Stimulated activated CD4-positive, alpha-beta T cell treated with anti-CD3 and anti-CD28 coated beads, Interleukin-2, amount 100 ng/mL, for 4 hours (primary cell): ENCODE data around the gene SPEF2.

ENCODE experiments used
- DNase-seq: peaks from one replicate; pipeline ENCODE4 v3.0.0-alpha.2; 2020; ENCODE audit warnings: low read depth

SPEF2 gene

GRCh38 chr5:35707659-35708058, 90.0 kb downstream of the SPEF2 start:
- no peak for DNase-seq

GRCh38 chr5:35709688-35710087, 92.0 kb downstream of the SPEF2 start:
- DNase-seq, result no peak

DNA sequence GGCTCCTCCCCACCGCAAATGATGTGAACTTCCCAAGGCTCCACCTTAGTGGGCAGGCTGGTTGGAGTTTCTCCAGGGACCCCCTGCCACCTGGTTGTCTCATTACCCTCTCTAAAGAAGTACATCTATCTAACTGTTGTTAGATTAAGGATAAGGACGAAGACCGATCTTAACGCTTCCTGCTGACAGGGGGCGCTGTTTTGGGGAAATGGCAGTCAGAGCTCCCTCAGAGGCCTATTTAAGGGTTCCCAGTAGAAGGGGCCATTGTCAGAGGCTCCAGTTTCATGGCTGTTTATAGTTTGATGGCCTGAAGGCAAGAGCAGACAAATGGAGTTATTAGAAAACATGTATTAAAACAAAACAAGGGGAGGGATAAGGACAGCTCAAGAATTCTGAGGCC, 100.1 kb downstream of the SPEF2 start:
- DNase-seq, result no peak

- DNase-seq, result no peak
These were observed 118.1 kb downstream of the SPEF2 start for GRCh38 chr5:35735718-35736117.

DNA sequence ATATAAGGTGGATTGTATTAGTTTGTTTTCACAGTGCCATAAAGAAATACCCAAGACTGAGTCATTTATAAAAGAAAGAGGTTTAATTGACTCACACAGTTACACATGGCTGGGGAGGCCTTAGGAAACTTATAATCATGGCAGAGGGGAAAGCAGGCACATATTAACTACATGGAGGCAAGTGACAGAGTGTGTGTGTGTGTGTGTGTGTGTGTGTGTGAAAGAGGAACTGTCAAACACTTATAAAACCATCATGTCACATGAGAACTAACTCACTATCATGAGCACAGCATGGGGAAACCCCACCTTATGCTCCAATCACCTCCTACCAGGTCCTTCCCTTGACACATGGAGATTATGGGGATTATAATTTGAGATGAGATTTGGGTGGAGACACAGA, 118.6 kb downstream of the SPEF2 start:
- DNase-seq, result peak; percentile 19

DNA sequence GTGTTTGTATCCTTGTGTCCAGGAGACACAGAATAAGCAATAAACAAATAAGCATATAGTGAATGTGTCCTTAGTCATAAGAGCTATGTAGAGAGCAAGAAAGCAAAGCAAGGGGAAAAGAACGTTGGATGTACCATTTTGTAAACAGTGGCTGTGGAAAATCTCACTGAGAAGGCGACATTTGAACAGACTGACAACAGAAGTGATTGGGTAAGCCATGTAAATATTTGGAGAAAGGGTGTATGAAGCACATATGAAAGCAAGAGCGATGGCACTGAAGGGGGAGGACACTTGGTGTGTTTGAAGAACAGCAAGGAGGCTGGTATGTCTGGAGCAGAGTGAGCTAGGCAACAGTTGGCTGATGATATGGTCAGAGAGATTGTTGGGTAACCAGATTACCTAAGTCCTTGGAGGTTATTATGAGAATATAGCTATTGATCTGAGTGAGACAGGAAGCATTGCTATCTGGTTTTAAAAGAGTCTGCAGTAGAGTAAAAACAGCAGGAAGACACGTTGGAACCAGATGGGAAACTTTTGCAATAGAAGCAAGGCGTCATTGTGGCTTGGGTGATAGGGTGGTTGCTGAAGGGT, 123.6 kb downstream of the SPEF2 start:
- no peak for DNase-seq

DNA sequence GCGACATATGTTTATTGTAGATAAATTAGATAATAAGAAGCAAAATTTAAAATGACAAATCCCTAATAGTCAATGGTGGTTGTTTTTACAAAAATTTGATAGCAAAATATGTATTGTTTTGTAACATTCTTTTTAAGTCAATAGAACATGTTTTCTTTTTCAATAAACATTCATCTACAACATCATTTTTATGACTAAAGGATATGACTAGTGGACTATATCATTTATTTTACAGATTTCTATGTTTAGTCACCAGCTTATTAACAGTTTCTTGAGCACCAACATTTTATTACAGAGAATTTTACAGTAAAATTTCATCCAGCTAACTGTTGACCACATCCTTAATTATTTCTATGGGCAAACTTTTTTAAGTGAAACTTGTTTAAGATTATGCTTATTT, 124.3 kb downstream of the SPEF2 start:
- no peak for DNase-seq

- DNase-seq, result no peak
These were observed 126.0 kb downstream of the SPEF2 start for GRCh38 chr5:35743644-35744043.

DNA sequence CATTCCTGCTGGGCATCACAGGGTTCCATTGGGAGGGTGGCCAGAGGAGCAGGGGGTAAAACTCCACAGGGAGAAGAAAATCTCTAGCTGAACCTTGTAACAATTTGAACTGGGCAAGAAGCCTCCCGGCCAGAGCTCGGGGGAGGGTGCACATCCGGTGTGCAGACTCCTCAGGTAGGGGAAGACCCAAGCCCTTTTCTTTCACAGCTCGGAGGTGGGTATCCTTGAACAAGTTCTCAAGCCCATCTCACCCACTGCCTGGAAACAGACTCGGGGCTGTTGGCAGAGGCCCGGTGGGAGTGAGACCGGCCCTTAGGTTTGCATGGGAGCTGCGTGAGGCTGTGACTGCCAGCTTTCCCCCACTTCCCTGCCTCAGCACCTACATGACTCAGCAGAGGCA, 127.5 kb downstream of the SPEF2 start:
- DNase-seq, result no peak

DNA sequence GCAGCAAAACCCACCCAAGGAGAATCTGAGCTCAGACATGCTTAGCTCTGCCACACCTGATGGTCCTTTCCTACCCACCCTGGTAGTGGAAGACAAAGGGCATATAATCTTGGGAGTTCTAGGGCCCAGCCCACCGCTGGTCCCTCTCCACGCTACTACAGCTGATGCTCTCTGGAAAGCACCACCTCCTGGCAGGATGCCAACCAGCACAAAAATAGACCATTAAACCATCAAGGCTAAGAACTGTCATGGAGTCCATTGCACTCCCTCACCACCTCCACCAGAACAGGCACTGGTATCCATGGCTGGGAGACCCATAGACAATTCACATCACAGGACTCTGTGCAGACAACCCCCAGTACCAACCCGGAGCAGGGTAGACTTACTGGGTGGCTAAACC, 128.0 kb downstream of the SPEF2 start:
- no peak for DNase-seq

GRCh38 chr5:35752012-35752411, 134.3 kb downstream of the SPEF2 start:
- no peak for DNase-seq

DNA sequence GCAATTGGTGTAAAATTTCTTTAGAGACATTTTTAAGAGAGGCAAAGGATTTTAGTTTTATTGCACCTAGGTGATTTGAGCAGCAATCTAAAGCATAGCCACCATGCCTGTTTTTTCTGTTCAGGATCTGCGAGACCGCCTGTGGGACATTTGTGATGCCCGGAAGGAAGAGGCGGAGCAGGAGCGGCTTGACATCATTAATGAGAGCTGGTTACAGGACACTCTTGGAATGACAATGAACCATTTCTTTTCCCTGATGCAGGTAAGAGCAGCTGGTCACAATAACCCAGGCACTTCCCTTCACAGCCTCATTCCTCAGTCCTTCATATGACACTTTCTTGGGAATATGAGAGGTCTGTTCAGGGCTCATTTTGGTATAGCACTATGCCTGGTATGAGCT, 135.8 kb downstream of the SPEF2 start:
- no peak for DNase-seq

DNA sequence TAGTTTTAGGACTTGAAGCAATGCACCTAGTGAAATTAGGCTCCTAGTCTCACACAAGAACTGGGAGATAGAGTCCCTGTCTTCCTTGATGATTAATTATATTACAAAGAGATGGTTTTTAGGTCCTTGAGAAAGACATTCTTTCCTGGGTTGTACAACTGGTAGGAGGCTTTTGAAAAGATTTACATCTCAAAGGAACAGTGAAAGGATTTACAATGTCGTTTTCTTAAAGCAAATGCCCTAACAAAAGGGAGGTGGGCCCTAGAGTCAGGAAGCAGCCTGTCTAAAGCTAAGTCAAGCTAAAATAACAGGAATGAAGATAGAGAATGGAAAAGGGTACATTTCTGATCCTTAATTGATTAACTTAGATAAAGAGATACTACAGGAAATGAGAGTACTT, 136.8 kb downstream of the SPEF2 start:
- no peak for DNase-seq

GRCh38 chr5:35755966-35756365, 138.3 kb downstream of the SPEF2 start:
- DNase-seq, result no peak

- no peak for DNase-seq
These were observed 140.6 kb downstream of the SPEF2 start for GRCh38 chr5:35758151-35758724.

DNA sequence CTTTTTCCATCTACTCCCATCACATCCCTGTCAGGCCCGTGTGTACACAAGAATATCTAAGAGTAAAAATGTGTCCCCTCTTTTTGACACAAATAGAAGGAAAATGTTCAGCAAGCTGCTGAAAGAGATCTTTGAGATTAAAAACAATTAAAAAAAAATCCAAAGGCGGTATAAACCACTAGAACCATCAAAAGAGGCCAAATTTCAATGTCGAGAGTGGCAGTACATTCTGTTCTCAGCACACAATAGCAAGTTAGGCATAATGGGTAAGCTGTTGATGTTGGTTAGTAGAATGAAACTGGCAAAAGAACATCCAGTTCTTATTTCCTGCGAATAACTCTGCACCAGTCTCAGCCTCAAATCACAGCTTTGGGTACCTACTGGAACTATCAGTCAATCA, 143.9 kb downstream of the SPEF2 start:
- no peak for DNase-seq

- DNase-seq, result no peak
These were observed 144.7 kb downstream of the SPEF2 start for GRCh38 chr5:35762368-35762767.

DNA sequence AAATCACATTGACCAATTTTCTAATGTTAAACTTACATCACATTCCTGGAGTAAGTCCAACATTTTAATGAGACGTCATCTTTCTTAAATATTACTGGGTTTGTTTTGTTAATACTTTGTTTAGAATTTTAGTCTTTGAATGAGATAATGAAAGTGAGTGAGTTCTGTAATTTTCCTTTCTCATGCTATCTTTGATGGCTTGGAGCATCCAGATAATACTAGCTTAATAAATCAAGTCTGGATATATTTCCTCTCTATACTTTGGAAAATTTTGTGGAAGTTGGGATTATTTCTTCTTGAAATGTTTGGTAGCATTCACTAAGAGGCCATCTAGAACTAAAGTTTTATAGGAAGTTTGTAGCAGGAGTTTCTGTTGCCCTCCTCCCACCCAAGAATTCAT, 148.3 kb downstream of the SPEF2 start:
- no peak for DNase-seq

- DNase-seq, result no peak
These were observed 153.6 kb downstream of the SPEF2 start for GRCh38 chr5:35771300-35771699.

DNA sequence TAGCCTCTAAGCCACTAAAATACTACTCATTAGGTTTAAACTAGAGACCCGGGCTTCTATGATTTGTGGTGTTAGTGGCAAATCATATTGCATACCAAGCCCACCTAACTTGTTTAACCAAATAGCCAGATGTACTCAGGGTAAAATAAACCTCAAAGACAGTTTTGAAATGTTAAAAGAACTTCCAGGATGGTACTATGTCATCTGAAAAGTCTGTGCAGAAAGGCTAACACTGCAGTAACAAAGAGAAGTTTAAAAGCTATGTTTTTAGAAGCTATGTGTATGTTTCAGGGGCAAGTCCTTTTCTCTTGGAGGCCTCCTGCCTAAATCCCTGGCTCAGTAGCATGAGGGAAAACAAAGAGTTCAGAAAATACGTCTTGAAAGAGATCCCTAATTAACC, 154.2 kb downstream of the SPEF2 start:
- DNase-seq, result no peak

- no peak for DNase-seq
These were observed 156.3 kb downstream of the SPEF2 start for GRCh38 chr5:35773967-35774366.

DNA sequence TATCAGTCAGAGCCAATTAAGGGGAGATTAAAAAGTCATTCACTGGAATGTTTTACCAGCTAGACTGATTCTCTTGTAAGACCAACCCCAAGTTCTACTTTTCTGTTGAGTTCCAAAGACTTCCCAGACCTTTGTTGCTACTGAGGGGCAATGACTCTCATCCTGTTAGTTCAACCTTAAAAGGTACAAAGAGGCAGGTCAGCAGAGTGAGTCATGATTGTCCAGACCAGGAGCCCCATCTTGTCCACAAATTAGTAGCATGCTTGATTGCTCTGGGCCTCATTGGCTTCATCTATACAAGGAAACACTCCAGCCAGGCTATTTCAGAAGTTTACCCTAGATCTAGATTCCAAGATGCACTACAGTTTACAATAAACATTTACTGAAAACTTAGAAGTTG, 159.1 kb downstream of the SPEF2 start:
- no peak for DNase-seq

DNA sequence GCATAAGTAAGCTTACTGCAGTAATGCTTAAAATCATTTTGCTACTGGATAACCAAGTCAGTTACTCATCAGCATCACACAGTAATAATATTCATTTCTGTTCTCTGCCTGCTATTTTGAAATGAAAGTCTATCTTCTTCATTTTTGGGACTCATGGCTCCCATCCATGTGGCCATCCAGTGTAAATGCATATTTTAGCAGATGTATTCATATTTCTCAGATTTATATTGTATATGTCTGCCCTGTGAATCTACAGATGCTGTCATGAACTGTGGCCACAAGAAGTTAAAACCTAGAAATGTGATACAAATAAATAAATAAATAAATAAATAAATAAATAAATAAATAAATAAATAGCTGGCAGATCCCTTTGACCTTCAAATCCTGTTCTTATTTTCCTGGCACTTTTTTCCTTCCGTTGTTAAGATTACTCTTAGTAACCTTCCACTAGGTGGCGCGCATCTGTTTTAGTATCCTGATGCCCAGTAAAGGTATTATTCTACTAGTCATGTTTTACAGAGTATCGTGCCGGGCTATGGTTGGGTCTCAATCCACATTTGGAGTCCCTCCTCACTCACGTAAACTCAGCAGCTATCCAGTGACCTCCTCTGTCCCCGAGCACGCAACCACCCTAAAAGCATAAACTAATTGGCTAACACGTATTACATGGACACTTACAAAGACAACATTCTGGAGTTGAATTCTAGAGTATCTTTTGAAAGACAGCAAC, 159.9 kb downstream of the SPEF2 start:
- peak; percentile 67 for DNase-seq

GRCh38 chr5:35778259-35778769, 160.7 kb downstream of the SPEF2 start:
- no peak for DNase-seq
